A549 (cell line): ENCODE results near the gene GAD2.

Experiments
- CTCF ChIP-seq: fragments of >200 bp; sonication (Bioruptor Twin); formaldehyde crosslinking; IDR thresholded peaks from 3 replicates; pipeline ENCODE4 v1.5.1; 2016
- E2F6 ChIP-seq: IDR thresholded peaks from 2 replicates; pipeline ENCODE4 v1.6.1; 2012; ENCODE audit warnings: low read depth, borderline replicate concordance
- ESRRA ChIP-seq: fragments of 150-350 bp; IDR thresholded peaks from 2 replicates; pipeline ENCODE4 v1.6.1; 2014; ENCODE audit warnings: mild to moderate bottlenecking, low read length, borderline replicate concordance
- POLR2A ChIP-seq: IDR thresholded peaks from 2 replicates; pipeline ENCODE4 v1.6.1; 2012; ENCODE audit warnings: mild to moderate bottlenecking, low read length
- REST ChIP-seq: fragments of 200-600 bp; sonication (generic); IDR thresholded peaks from 2 replicates; pipeline ENCODE4 v1.6.1; 2016; ENCODE audit warnings: antibody characterized with exemption, mild to moderate bottlenecking, moderate library complexity
- RFX5 ChIP-seq: fragments of 450-650 bp; IDR thresholded peaks from 2 replicates; pipeline ENCODE4 v1.7.1; 2014; ENCODE audit warnings: antibody characterized with exemption, mild to moderate bottlenecking, moderate library complexity
- USF2 ChIP-seq: fragments of 450-650 bp; IDR thresholded peaks from 2 replicates; pipeline ENCODE4 v1.6.1; 2014; ENCODE audit warnings: antibody characterized with exemption
- ZC3H11A ChIP-seq: fragments of 450-650 bp; IDR thresholded peaks from 2 replicates; pipeline ENCODE4 v1.6.1; 2014; ENCODE audit warnings: antibody characterized with exemption, mild to moderate bottlenecking

- TF ChIP-seq POLR2A (no peak), CTCF (no peak), ESRRA (no peak), USF2 (no peak), RFX5 (no peak), E2F6 (no peak), REST (no peak), ZC3H11A (no peak)
These were observed 83.4 kb downstream of the GAD2 start for GRCh38 chr10:26300001-26300400.
